NCI-H446 treated with DMSO at 0.1 percent for 48 hours (cell line): ENCODE results near the gene CNOT4.
A peak's percentile ranks its signal among the peaks of the same experiment; 100 is the strongest.

Experiments used
- DNase-seq: peaks from one replicate; lab custom pipeline; 2025; lab: John Stamatoyannopoulos, UW

The CNOT4 gene

GRCh38 chr7:135509839-135510591, at the start of gene CNOT4:
CNOT4 (minus strand) TSS chr7:135510102; CDS start chr7:135438331, 71,771 bp downstream.
- peak; percentile 88 for DNase-seq

- DNase-seq, result no peak
Observed at GRCh38 chr7:135558881-135559280, 49.0 kb upstream of the CNOT4 start.

GRCh38 chr7:135558337-135558767, 48.5 kb upstream of the CNOT4 start:
- peak; percentile 28 for DNase-seq

GRCh38 chr7:135557455-135558336, 47.8 kb upstream of the CNOT4 start, which contains the start of gene NUP205:
NUP205 (plus strand) TSS chr7:135557917; CDS start chr7:135557945, 28 bp downstream.
- DNase-seq, result peak; percentile 69

GRCh38 chr7:135553346-135553745, 43.4 kb upstream of the CNOT4 start:
- no peak for DNase-seq

- DNase-seq, result no peak
Observed at GRCh38 chr7:135552148-135552547, 42.2 kb upstream of the CNOT4 start.

- no peak for DNase-seq
Observed at GRCh38 chr7:135550196-135550595, 40.3 kb upstream of the CNOT4 start.

GRCh38 chr7:135541029-135541428, 31.1 kb upstream of the CNOT4 start:
- DNase-seq, result no peak

GRCh38 chr7:135539629-135540028, 29.7 kb upstream of the CNOT4 start:
- no peak for DNase-seq

GRCh38 chr7:135538376-135538775, 28.5 kb upstream of the CNOT4 start:
- no peak for DNase-seq

GRCh38 chr7:135537905-135538304, 28.0 kb upstream of the CNOT4 start:
- DNase-seq, result no peak

- DNase-seq, result no peak
Observed at GRCh38 chr7:135537453-135537852, 27.6 kb upstream of the CNOT4 start.

GRCh38 chr7:135536150-135536549, 26.2 kb upstream of the CNOT4 start:
- DNase-seq, result no peak

GRCh38 chr7:135527025-135527424, 17.1 kb upstream of the CNOT4 start:
- DNase-seq, result no peak

- DNase-seq, result no peak
Observed at GRCh38 chr7:135525426-135525825, 15.5 kb upstream of the CNOT4 start.

- no peak for DNase-seq
Observed at GRCh38 chr7:135523146-135523545, 13.2 kb upstream of the CNOT4 start.

- no peak for DNase-seq
Observed at GRCh38 chr7:135522509-135522908, 12.6 kb upstream of the CNOT4 start.

- DNase-seq, result no peak
Observed at GRCh38 chr7:135519871-135520270, 10.0 kb upstream of the CNOT4 start.

- DNase-seq, result no peak
Observed at GRCh38 chr7:135519233-135519688, 9.4 kb upstream of the CNOT4 start.

- no peak for DNase-seq
Observed at GRCh38 chr7:135518748-135519147, 8.8 kb upstream of the CNOT4 start.

- no peak for DNase-seq
Observed at GRCh38 chr7:135517060-135517459, 7.2 kb upstream of the CNOT4 start.

- DNase-seq, result no peak
Observed at GRCh38 chr7:135514856-135515255, 5.0 kb upstream of the CNOT4 start.
